Cardiac fibroblast (primary cell): ENCODE results near the gene TEX55.

Source experiments
- DNase-seq, 2 donors: peaks; one replicate each; pipeline versions ENCODE4 v3.0.0 to v3.0.0-alpha.2; 2010; ENCODE audit warnings: low read depth in 2 of 2
- H3K4me3 ChIP-seq, 2 donors: replicated peaks in 1 of 2; 1 replicate in 1 of 2; 2 replicates in 1 of 2; pipeline ENCODE4 v1.5.1; 2011; ENCODE audit warnings: low read depth in 2 of 2, low read length in 2 of 2, mild to moderate bottlenecking in 2 of 2, moderate library complexity in 1 of 2
- TF ChIP-seq, protein P1 (sequence below): IDR thresholded peaks from one replicate; pipeline ENCODE4 v1.5.1; 2011; ENCODE audit warnings: low read depth, mild to moderate bottlenecking, low read length, inconsistent platforms

TEX55 gene

DNA sequence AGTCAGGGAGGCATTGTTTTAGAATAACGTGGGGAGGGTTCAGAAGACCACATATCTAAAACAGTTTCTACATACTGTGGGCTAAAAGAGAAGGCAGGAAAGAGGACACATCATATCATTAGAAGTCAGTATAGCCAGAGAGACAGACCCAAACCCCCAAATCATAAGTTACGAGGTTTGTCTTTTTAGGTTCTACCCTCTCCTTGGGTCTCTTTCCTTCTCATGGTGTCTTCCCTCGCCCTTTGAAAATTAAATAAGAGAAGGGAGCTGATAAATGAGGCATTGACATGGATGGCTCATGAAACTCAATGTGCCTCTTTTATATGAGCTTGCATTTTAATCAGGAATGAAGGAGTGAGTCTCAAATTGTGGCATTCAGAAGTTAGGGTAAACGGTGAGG lies 30.8 kb downstream of the TEX55 start:
- no peak overlapping the region for H3K4me3 ChIP-seq
- DNase-seq, result no peak
- TF ChIP-seq, protein P1, sequence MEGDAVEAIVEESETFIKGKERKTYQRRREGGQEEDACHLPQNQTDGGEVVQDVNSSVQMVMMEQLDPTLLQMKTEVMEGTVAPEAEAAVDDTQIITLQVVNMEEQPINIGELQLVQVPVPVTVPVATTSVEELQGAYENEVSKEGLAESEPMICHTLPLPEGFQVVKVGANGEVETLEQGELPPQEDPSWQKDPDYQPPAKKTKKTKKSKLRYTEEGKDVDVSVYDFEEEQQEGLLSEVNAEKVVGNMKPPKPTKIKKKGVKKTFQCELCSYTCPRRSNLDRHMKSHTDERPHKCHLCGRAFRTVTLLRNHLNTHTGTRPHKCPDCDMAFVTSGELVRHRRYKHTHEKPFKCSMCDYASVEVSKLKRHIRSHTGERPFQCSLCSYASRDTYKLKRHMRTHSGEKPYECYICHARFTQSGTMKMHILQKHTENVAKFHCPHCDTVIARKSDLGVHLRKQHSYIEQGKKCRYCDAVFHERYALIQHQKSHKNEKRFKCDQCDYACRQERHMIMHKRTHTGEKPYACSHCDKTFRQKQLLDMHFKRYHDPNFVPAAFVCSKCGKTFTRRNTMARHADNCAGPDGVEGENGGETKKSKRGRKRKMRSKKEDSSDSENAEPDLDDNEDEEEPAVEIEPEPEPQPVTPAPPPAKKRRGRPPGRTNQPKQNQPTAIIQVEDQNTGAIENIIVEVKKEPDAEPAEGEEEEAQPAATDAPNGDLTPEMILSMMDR, result no peak

DNA sequence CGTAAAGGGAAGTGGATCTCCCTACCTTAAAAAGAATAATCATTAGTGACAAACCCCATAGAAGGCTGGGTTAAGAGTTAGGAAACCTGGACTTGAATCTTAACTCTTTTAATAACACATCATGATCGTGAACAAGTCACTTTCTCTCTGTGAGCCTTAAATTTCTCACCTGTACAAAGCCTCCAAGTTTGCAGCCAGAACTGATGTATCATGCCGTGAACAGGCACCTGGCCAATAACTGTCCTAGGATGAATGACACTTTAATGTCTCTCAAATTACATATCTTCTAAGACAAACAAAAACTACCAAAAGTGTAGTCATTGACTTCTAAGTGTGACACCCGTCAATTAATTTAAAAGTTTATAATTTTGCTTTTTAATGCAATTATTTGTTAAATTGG lies 31.4 kb downstream of the TEX55 start:
- TF ChIP-seq, protein P1, result no peak
- no peak for DNase-seq
- no peak overlapping the region for H3K4me3 ChIP-seq

DNA sequence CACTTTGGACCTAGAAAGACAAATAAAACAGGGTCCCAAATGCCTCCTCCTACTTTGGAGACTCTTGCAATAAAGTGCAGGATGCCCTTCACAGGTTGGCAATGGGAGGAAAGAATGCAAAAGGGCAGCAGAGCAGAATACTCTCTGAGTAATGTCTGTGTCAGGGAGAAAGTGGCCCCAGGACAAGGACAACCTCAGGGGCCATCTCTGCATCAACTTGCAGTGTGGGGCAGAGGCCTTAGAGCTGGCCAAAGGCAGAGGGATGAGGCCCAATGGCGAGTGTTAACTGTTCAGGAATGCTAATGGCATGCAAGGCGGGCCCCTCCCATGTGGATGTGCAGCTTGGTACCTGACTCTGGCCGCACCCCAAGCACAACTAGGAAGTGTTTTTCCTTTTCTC lies 35.8 kb downstream of the TEX55 start:
- TF ChIP-seq, protein P1, result no peak
- peak; percentile 7 to 64 for DNase-seq
- H3K4me3 ChIP-seq, result no peak overlapping the region

DNA sequence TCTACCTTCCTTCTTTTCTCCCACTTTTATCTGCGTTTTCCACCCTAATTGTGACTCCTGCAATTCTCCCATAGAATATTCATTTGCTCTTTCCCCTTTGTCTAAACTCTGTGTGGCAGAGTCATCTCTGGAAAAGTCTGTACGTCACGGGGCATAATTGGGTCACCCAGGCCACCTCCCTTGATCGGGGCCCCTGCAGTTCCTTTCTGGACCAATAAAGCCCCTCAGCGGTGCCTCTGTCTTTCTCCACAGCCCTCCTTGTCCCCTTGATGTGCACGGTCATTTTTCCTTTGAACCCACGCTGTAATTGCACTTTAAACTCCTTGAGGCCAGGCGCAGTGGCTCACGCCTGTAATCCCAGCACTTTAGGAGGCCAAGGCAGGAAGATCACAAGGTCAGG lies 38.1 kb downstream of the TEX55 start:
- DNase-seq, result no peak
- TF ChIP-seq, protein P1, result no peak
- no peak overlapping the region for H3K4me3 ChIP-seq

DNA sequence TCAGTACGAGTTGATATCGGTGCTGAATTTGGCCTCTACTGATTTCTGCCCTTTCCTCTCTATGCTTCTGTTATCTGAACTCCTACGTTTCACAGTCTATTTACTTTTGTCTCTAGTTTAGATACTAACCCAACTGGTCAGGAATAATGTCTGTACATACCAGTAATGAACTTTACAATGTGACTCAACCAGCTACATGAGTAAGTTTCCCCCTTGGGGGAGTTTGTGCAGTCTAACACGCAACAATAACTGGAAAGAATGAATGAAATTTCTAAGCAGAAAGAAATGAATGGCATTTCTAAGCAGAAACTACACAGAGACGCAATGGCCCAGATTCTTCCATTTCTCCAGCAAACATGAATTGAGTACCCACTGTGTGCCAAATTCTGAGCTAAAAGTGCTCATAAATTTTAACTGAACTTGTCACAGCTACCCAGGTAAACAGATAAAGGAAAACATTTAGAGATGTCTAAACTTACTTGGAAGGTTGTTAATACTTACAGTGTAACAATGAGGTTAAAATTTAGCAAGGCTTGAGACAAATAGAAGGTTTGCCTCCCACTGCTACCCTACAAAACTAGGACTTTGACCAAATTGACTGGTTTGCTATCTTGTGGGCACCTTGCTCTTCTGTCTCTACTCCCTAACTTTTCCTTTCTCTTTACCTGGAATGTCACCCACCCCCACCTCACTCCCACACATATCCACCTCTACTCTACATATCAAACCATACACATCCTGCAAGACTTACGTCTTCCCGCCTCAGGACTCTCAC lies 39.0 kb downstream of the TEX55 start:
- TF ChIP-seq, protein P1, result no peak
- DNase-seq, result peak; percentile 68 to 94
- H3K4me3 ChIP-seq, result no peak overlapping the region

DNA sequence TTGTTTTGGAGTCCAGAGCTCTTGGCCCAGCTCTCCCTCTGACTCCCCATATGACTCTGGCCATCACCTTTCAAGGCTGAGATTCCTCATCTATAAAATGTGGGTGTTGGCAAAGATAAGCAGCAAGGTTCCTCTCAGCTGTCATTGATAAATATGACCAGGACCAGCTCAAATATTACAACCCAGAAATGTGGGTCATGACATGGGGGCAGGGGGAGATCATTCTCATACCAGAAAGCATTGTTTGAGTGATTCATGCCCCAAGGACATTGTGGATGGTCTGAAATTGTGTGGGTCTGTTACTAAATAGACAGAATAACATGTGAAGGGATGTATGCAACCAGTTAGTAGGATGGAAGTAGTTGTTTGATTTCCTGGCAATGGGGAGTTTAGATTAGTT lies 41.3 kb downstream of the TEX55 start:
- no peak for DNase-seq
- TF ChIP-seq, protein P1, result no peak
- no peak overlapping the region for H3K4me3 ChIP-seq

DNA sequence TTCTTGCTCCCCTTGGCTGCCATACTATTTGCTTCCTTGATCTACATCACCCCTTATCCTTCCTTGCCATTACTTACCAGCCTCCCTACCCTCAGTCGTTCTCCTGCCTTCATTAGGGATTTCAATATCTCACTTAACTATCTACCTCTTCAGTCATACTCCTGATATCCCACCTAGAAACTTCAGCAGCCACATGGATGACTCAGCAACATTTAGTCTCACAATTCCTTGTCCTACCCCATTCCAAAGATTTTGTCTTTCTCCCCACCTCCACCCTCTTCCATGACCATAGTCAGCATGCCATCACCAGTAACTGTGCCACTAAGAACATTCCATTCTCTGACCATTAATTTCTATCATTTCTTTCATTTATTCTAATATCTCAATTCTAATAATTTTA lies 45.8 kb downstream of the TEX55 start:
- TF ChIP-seq, protein P1, result no peak
- DNase-seq, result no peak

More for the DNA sequence above, 45.8 kb downstream of the TEX55 start:
- no peak overlapping the region for H3K4me3 ChIP-seq
